HUES6 (cell line): ENCODE results near the gene ADGRA3.

Experiments
- H3K27ac ChIP-seq: 2 replicates; pipeline ENCODE4 v1.7.0; 2013; ENCODE audit warnings: low read depth, mild to moderate bottlenecking, low read length, inconsistent platforms
- H3K27me3 ChIP-seq: 2 replicates; pipeline ENCODE4 v1.6.1; 2013; ENCODE audit warnings: low read length; ENCODE audit not compliant: control insufficient read depth, insufficient read depth
- H3K36me3 ChIP-seq: 2 replicates; pipeline ENCODE4 v1.6.1; 2013; ENCODE audit warnings: low read length; ENCODE audit not compliant: control insufficient read depth, insufficient read depth
- H3K4me1 ChIP-seq: 2 replicates; pipeline ENCODE4 v1.6.1; 2013; ENCODE audit warnings: low read length; ENCODE audit not compliant: control insufficient read depth, insufficient read depth
- H3K4me3 ChIP-seq: 2 replicates; pipeline ENCODE4 v1.5.1; 2013; ENCODE audit warnings: low read depth, low read length
- H3K9ac ChIP-seq: one replicate; pipeline ENCODE4 v1.6.1; 2013; ENCODE audit warnings: mild to moderate bottlenecking, low read length
- H3K9me3 ChIP-seq: 2 replicates; pipeline ENCODE4 v1.6.1; 2013; ENCODE audit warnings: low read depth, low read length; ENCODE audit not compliant: control insufficient read depth, insufficient read depth

ADGRA3 gene

DNA sequence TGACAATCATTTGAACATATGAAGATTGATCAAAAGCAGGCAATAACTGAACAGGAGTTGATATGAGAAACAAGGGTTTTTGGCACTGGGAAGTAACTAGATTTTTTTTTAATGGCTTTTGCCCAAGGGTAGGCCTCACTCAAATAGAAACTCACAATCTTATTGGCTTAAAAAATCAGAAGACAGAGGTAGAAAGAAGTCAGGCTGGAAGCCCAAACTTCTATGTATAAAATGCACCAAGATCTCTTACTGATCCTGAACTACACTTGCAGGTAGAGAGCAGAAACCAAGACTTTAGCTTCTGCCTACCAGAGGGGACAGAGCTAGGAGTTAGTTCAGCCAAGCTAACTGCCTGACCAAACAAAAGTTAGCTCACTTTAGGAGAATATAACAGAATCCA, 74.9 kb downstream of the ADGRA3 start:
- H3K9ac ChIP-seq, result no peak overlapping the region
- no peaks in the 10 kb centered on the region for H3K4me1 ChIP-seq
- H3K27ac ChIP-seq, result no peak overlapping the region
- no peaks in the 10 kb centered on the region for H3K27me3 ChIP-seq
- peaks cover 45% of the 10 kb centered on the region for H3K36me3 ChIP-seq
- H3K9me3 ChIP-seq, result no peaks in the 10 kb centered on the region
- H3K4me3 ChIP-seq, result no peak overlapping the region

DNA sequence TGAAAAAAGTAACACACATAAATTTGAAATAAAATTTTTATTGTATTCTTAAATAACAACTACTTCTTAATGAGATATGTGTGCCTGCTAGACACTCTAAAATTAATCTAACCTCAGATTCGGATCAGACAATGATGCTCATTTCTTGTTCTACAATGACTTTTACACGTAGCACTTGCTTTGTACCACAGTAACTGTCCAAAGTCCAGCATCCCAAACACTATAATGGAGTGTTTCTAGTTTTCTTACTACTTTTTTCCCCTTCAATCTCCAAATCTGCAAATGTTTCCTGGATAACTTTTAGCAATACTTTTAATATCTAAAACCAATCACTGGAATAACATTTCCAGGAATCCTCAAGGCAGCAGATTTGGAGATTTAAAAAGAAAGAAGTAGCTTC, 75.9 kb downstream of the ADGRA3 start:
- Histone ChIP-seq H3K9me3 (no peaks in the 10 kb centered on the region), H3K4me3 (no peak overlapping the region), H3K4me1 (peaks cover 10% of the 10 kb centered on the region), H3K36me3 (peaks cover 43% of the 10 kb centered on the region), H3K9ac (no peak overlapping the region), H3K27ac (no peak overlapping the region), H3K27me3 (no peaks in the 10 kb centered on the region)

DNA sequence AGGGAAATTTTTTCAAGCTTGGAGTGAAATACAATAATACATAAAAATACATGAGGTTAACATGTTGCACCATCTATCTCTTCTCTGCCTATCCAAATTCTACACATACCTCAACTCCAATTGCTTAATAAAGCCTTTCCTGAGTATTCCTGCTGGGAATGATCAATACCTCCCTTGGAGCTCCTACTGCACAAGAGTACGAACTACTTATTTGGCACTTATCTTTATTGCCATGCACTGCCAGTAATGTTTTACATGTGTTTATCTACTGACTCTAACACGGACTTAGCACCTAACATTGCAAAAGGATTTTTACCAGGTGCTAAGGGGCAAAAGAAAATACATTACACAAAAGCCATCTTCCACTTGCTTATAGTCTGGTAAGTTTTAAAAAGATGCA, 80.2 kb downstream of the ADGRA3 start:
- H3K9me3 ChIP-seq, result no peaks in the 10 kb centered on the region
- peaks cover 31% of the 10 kb centered on the region for H3K36me3 ChIP-seq
- H3K27ac ChIP-seq, result no peak overlapping the region
- H3K9ac ChIP-seq, result no peak overlapping the region
- H3K4me1 ChIP-seq, result peaks cover 10% of the 10 kb centered on the region
- H3K4me3 ChIP-seq, result no peak overlapping the region
- H3K27me3 ChIP-seq, result no peaks in the 10 kb centered on the region

DNA sequence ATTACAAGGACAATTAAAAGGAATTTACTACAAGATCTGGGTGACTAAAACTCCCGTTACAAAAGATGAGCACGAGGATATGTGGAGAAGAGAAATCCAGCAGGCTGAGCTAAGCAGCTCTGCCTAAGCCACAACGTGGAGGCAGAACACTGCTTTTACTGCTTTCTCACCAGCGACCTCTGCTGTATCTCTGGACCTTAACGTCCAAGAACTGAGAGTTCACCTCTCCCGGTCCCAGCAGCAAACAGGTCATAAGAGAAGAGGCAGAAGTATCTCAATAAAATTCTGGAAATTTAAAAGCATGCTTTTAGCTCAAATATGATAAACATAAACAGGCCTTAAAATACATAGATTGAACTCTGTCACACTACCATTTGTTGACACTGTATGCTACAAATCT, 81.0 kb downstream of the ADGRA3 start:
- Histone ChIP-seq H3K9me3 (no peaks in the 10 kb centered on the region), H3K27me3 (no peaks in the 10 kb centered on the region), H3K9ac (no peak overlapping the region), H3K36me3 (peaks cover 33% of the 10 kb centered on the region), H3K4me3 (no peak overlapping the region), H3K27ac (no peak overlapping the region; the same call in 1 of the 2 replicates), H3K4me1 (peaks cover 10% of the 10 kb centered on the region)

DNA sequence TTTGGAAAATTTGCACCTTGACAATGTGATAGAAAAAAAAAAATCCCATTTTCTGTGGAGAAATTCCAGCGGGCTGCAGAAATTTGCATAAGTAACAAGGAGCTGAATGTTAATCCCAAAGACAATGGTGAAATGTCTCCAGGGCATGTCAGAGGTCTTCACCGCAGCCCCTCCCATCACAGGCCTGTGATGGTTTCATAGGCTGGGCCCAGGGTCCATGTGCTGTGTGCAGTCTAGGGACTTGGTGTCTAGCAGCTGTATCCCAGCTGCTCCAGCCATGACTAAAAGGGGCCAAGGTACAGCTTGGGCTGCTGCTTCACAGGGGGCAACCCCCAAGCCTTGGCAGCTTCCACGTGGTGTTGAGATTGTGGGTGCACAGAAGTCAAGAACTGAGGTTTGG, 85.2 kb downstream of the ADGRA3 start:
- Histone ChIP-seq H3K9me3 (no peaks in the 10 kb centered on the region), H3K27me3 (no peaks in the 10 kb centered on the region), H3K36me3 (peaks cover 49% of the 10 kb centered on the region), H3K9ac (no peak overlapping the region), H3K4me1 (peaks cover 7% of the 10 kb centered on the region), H3K27ac (no peak overlapping the region), H3K4me3 (no peak overlapping the region)

DNA sequence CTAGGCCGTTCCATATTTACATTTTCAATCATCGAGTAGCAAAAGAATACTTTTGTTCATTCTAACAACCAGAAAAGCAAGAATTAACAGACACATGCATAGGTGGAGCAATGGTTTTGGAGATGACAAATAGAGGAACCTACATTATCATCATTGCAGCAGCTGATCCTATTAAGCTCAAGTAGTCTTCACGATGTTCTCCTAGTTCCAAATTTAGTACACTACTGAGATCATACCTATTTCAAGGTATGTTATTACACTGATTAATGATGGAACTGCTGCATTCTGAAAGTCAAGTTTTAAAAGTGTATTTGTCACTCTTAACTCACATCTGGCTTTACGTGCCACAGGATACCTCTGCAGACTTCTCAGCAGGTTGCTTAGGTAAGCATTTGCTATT, 87.4 kb downstream of the ADGRA3 start:
- H3K4me3 ChIP-seq, result no peak overlapping the region
- H3K36me3 ChIP-seq, result peaks cover 45% of the 10 kb centered on the region
- no peak overlapping the region for H3K9ac ChIP-seq
- no peaks in the 10 kb centered on the region for H3K4me1 ChIP-seq
- H3K27ac ChIP-seq, result no peak overlapping the region
- H3K27me3 ChIP-seq, result no peaks in the 10 kb centered on the region
- no peaks in the 10 kb centered on the region for H3K9me3 ChIP-seq

DNA sequence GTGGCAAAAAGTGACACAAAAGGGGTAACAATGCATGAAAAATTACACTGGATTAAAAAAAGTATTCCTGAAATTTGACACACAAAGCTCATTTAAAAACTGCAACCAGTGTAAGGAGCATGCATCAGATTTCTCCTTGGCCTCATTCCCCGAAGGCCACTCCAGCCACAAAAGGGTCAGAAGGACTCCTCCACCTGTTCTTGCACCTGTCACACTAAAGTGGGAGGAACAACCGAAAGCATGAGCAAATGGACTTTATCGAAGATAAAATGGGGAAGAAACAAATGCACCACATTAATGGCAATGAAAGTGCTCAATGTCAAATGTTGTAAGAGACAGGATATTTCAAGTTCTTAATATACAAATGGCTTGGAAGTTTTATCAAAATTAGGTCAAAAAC, 88.2 kb downstream of the ADGRA3 start:
- Histone ChIP-seq H3K36me3 (peaks cover 46% of the 10 kb centered on the region), H3K9me3 (no peaks in the 10 kb centered on the region), H3K4me3 (no peak overlapping the region), H3K27me3 (no peaks in the 10 kb centered on the region), H3K4me1 (no peaks in the 10 kb centered on the region), H3K27ac (no peak overlapping the region), H3K9ac (no peak overlapping the region)

DNA sequence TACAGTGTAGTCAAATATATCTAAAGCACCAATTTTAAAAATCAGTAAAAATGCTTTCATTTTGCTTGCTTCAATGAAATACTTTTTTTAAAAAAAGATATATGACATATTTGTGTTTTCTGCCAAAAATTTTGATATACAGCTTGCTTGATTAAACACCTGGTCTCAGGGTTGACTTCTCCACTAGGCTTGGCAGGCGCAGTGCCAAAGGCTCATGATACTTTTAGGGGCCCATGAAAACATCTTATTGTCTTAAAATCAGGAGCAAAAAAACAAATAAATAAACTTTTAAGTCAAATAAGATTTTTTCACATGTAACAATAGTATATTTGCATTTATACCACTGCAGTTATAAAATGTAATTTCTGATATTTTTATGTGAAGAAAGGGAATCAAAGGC, 95.6 kb downstream of the ADGRA3 start:
- H3K4me1 ChIP-seq, result no peaks in the 10 kb centered on the region
- H3K36me3 ChIP-seq, result peaks cover 40% of the 10 kb centered on the region
- no peak overlapping the region for H3K9ac ChIP-seq
- H3K4me3 ChIP-seq, result no peak overlapping the region
- no peak overlapping the region for H3K27ac ChIP-seq
- no peaks in the 10 kb centered on the region for H3K9me3 ChIP-seq
- no peaks in the 10 kb centered on the region for H3K27me3 ChIP-seq

DNA sequence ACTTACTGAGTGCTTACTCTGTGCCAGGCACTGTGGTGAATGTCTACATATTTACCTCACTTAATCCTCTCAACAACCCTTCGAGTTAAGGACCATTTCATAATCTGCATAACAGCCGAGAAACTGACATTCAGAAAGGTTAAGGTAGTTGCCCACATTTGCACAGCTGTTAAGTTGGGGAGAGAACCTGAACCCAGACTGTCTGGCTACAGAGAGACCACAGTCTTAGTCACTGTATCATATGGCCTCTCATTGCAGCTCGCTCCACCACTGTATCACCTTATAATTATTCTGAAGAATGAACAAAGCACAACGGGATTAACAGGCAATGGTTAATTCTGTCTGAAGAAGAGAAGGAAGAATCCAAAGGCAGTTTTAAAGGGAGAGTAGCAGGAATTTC, 98.5 kb downstream of the ADGRA3 start:
- Histone ChIP-seq H3K27me3 (no peaks in the 10 kb centered on the region), H3K27ac (no peak overlapping the region), H3K4me3 (no peak overlapping the region), H3K9ac (no peak overlapping the region), H3K36me3 (peaks cover 40% of the 10 kb centered on the region), H3K9me3 (no peaks in the 10 kb centered on the region), H3K4me1 (no peaks in the 10 kb centered on the region)

DNA sequence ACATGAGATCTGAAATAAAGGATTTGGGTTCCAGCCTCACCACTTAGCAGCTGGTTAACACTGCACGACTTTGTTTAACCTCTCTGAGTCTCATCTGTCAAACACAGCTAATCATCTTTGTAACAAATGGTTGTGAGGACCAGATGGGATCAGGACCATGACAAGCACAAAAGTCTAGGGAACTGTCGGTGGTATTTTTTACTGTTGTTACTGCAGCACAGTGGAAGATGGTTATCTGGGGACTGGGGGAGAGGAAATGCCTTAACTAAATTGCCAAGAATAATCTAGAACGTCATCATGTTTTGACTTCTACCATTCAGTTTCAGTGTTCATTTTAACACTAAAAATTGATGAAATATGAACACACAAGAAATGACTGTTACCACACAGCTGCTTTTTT, 99.5 kb downstream of the ADGRA3 start:
- no peaks in the 10 kb centered on the region for H3K4me1 ChIP-seq
- H3K27me3 ChIP-seq, result no peaks in the 10 kb centered on the region
- H3K27ac ChIP-seq, result no peak overlapping the region
- peaks cover 37% of the 10 kb centered on the region for H3K36me3 ChIP-seq
- no peak overlapping the region for H3K4me3 ChIP-seq
- H3K9ac ChIP-seq, result no peak overlapping the region
- H3K9me3 ChIP-seq, result no peaks in the 10 kb centered on the region

DNA sequence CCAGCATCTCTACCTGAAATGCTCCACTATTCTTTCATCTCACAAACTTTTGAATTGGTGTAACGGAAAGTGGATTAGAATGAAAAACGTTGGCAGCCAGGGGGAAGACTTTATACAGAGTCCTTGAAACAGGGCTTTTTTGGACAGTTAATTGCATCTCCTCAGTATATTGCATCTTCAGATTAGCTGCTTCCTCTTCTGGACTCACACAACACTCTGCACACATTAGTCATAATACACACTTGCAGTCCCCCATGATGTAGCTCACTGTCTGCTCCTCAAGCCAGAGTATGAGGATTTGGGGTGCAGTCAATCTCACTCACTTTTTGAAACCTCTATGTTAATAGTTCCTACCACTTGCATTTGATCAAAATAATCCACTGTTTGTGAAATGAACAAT, 101.0 kb downstream of the ADGRA3 start:
- Histone ChIP-seq H3K9ac (no peak overlapping the region), H3K27ac (no peak overlapping the region), H3K4me3 (no peak overlapping the region), H3K4me1 (no peaks in the 10 kb centered on the region), H3K27me3 (no peaks in the 10 kb centered on the region), H3K36me3 (peaks cover 22% of the 10 kb centered on the region), H3K9me3 (no peaks in the 10 kb centered on the region)

DNA sequence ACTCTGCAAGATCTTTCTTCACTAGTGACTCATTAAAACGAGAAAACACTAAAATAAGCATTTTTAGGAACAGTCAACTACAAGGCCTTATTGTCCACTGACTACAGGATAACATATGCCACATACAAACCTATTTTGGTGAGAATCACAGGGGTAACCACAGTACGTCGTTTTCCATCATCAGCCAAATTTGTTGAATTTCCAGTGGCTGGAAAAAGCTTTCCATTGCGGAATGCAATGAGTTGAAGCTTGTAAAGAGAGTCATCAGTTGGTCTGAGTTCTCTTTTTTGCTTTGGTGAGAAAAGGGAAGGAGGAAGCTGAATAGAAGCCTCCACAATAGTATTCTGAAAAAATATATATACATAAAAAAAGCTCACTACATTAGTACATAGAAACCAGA, 102.4 kb downstream of the ADGRA3 start:
- H3K27me3 ChIP-seq, result no peaks in the 10 kb centered on the region
- H3K9ac ChIP-seq, result no peak overlapping the region
- no peaks in the 10 kb centered on the region for H3K9me3 ChIP-seq
- peaks cover 25% of the 10 kb centered on the region for H3K36me3 ChIP-seq
- no peaks in the 10 kb centered on the region for H3K4me1 ChIP-seq
- no peak overlapping the region for H3K27ac ChIP-seq
- no peak overlapping the region for H3K4me3 ChIP-seq
